HuH-7 (cell line): Measurements from ENCODE around the gene DST.

Source experiments
- DNase-seq: peaks from one replicate; pipeline ENCODE4 v3.0.0; 2011; ENCODE audit warnings: low spot score

DST gene

GRCh38 chr6:56535626-56536025 lies 107.1 kb downstream of the DST start:
- no peak for DNase-seq

DNA sequence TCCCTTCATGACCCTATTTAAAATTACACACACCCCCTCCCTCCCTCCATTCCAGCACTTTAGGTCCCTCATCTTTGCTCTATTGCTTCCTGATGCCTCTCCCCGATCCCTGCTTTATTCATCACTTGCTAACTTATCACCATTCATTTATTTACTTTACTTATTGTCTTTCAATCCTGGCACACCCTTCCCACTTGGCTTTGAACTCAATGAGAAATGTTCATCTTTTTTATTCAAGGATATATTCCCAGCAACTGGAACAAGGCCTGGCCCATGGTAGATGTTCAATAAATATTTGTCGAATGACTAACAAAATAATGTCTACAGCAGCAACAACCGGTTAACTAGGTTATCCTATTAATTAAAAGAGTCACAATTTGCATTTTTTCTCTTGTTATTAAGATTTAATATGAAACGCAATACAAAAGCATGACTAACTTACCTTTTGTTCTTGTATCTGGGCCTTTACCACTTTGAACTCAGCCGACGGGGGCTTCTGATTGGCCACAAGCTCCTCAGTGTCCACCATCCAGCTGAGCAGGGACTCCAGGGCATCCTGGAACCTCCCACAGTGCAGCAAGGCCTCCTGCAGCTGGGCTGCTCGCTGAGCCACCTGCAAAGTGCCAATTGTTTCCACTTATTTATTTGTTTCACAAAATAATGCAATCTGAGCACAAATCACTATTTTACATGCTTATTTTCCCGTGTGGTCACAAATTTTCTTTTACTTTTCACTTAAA lies 107.8 kb downstream of the DST start:
- DNase-seq, result no peak

GRCh38 chr6:56532766-56533551 lies 109.7 kb downstream of the DST start:
- DNase-seq, result no peak

GRCh38 chr6:56531839-56532595 lies 110.7 kb downstream of the DST start:
- no peak for DNase-seq

DNA sequence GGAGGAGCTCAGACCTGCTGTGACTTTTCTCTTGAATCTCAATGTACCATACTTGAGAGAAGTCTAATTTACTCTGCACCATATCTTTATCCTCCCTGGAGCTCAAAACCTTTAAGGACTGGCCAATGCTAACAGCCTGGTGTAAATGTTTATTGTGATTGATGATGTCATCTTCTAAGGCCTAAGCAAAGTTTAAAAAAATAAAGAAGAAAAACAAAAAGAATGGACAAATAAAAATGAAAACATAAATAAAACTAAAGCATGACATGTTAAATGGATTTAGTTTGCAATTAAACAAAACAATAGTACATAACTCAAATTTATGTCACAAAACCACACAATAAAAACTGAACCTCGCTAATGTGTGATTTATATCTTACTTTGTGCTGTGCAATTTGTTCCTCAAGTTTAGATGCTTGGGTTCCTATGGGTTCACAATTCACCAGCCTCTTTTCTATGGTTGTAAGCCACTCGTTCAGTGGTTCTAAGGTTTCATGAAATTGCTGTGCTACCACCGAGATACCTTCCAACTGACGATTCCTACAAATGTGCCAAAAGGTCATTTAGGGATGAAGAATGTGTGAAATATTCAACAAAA lies 113.0 kb downstream of the DST start:
- DNase-seq, result no peak

GRCh38 chr6:56528412-56528841 lies 114.3 kb downstream of the DST start:
- DNase-seq, result no peak

DNA sequence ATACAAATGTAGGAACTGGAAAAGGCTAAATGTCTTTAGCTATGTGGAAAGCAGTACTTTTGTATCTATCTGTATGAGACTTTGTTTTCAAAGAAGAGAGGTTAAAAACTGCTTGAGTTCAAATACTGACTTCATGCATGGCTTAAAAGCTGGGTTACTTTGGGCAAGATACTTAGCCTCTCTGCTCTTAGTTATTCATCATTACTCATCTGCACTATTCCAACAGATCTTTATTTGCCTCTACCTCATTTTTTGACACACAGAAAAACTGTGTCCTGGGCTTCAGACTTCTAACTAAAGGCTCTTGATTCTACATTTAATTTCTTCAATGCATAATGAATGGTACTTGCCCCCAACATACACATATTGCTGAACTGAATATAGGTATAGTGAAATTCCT lies 114.8 kb downstream of the DST start:
- DNase-seq, result no peak

- DNase-seq, result no peak
Observed at GRCh38 chr6:56526860-56527544, 115.7 kb downstream of the DST start.

DNA sequence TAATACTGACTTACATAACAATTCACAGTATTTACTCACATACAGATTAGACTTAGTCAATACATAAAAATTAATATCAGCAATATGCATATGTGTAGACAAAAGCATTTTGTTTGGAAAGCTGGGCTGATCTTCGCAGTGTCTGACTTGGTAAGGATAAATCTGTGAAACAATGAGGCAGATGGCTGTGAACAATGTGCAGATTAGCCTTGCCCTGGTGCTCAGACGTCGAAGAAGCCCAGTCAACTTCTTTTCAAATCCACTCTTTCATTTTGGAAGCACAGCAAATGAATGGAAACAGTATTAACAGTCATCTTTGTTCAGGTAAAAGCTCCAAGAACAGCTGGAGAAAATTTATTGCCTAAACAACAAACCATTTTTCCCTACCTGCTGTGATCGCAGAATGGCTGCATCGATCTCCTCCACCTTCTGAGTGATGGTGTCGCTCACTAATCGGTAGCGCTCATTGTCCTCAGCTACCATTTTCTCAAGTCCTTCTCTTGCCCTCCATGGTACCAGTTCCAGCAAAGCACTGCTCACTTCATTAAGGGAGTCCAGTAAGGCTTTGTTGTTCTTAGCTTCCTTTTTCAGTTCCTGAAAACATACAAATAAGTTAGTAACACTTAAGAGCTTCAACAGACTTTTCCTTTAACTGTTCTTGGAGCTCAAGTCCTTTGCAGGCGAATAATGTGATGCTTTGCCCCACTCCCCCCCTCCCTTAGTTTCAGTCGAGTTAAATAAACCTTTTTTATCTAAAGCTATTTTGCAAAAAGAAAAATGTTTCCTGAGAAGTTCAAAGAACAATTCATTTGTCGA lies 116.5 kb downstream of the DST start:
- DNase-seq, result no peak

DNA sequence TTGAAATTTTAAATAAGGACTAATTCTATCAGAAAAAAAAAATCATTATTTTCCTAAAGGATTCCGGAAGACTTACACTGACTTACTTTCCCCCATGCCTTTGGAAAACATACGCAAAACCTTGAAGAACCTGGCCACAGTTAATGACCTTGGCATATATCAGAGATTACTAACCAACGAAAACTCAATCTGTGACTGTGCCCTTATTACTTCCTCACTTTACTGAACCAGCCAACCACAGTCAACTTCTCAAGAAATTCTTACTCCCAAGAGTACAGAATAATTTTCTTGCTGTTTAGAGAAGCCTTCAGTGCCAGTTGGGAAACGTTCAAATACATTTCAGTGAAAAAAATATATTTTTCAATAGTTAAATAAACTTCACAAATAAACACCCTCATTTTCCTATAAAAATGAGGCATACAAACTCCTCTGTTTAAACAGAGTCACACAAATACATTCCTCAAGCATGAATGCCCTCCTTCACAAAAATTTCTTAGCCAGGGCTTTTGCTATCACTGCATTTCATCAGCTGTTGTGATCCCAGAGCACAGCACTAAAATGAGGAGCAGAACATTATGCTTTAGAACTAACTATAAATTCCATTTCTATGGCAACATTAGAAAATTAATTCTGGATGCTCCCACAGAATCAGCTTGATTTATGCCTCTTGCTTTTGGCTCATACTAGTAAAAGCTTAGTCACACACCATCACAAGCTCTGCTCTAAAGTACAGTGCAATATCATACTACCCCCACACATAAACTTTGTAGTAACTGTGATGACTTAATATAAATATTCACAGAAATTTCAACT lies 117.6 kb downstream of the DST start:
- no peak for DNase-seq

GRCh38 chr6:56522495-56523270 lies 120.0 kb downstream of the DST start:
- DNase-seq, result no peak

DNA sequence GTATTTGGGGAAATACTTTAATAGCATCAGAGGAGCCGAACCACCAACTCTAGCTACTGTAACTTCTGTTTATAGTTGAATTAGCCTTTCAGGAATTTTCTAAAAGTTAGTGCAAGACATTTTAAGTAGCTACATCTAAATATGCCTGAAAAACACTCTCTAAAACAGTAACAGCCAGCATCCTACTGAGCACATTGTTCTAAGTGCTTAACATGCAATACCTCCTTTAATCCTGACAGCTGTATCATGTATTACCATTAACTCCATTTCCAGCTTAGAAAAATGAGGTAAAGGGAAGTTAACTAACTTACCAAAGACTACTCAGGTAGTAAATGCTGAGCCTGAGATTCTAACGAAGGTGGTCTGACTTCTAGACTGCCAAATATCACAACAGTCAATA lies 120.7 kb downstream of the DST start:
- no peak for DNase-seq

GRCh38 chr6:56521454-56521853 lies 121.2 kb downstream of the DST start:
- DNase-seq, result no peak

DNA sequence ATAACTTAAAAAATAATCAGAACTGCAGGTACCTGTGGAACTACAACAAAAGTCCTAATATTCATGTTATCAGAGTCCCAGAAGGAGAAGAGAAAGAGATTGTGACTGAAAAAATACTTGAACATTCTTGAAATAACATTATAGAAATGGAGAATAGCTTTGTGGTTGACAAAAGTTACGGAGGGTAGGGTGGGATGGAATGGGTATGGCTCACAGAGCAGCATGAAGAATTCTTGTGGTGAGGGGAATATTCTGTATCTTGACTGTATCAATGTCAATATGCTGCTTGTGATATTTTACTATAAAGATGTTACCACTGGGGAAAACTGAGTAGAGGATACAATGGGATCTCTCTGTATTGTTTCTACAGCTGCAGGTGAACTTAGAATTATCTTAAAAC lies 122.5 kb downstream of the DST start:
- DNase-seq, result no peak

GRCh38 chr6:56518995-56519767 lies 123.5 kb downstream of the DST start:
- no peak for DNase-seq

GRCh38 chr6:56517155-56517745 lies 125.4 kb downstream of the DST start:
- no peak for DNase-seq

DNA sequence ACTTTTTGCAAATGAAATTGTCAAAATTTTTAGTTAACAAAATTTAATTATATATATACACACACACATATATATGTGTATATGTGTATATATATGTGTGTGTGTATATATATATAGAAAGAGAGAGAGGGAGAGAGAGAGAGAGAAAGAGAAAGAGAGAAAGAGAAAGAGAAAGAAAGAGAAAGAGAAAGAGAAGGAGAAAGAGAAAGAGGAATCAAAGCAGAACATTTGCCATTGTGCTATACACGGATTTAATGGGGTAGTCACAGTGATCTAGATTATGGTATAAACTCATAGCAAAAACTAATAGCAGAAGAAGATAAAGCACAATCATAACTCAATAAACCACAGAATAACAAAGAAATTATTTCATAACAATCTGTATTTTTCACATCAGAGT lies 126.7 kb downstream of the DST start:
- DNase-seq, result no peak
